Mucosa of descending colon (tissue), 3 donors: ENCODE data around the gene FGF22. TPM values are rescaled to one million over a fixed set of nuclear protein-coding genes. Genes with fewer than 3 reads are reported as not detected.
"Not testable (repeated sequence)": the region's sequence is repeated elsewhere in the genome, so short reads cannot be mapped to it uniquely, and the experiment has no call there.

Experiments
- ATAC-seq: fragments of 200-7000 bp; cut with Tn5 transposase; one replicate; pipeline ENCODE4 v1.9.1; 2020; ENCODE audit warnings: mild to moderate bottlenecking, moderate library complexity
- DNase-seq, 3 donors: peaks; one replicate each; pipeline ENCODE4 v3.0.0-alpha.2; 2020
- H3K36me3 ChIP-seq: fragments of 200-600 bp; one replicate; pipeline ENCODE4 v1.8.0; 2021; ENCODE audit warnings: low read depth, mild to moderate bottlenecking
- H3K4me1 ChIP-seq: fragments of 200-600 bp; one replicate; pipeline ENCODE4 v1.8.0; 2021; ENCODE audit warnings: low read depth, mild to moderate bottlenecking
- H3K4me3 ChIP-seq: fragments of 200-600 bp; one replicate; pipeline ENCODE4 v1.8.0; 2021; ENCODE audit warnings: mild to moderate bottlenecking
- H3K9me3 ChIP-seq: fragments of 200-600 bp; one replicate; pipeline ENCODE4 v1.8.0; 2021; ENCODE audit warnings: mild to moderate bottlenecking
- intact Hi-C, 2 donors: fragments of 100-400 bp; cut with DNase I in 1 of 2; cut with micrococcal nuclease in 1 of 2; formaldehyde crosslinking; loops; one replicate each; pipeline versions ENCODE4 v1.11.0 to v1.11.1; 2022; cut with DNase I, micrococcal nuclease
- total RNA-seq, 3 donors: library from RNA; stranded (reverse); fragmentation: NEBNext Ultra II Directional in 2 of 3; extraction: Animal tissue kit (Norgen Biotek cat#: 25700) in 2 of 3; gene quantifications; one replicate each; pipeline versions ENCODE4 v1.2.1 to v1.2.4, GENCODE V29; 2021 to 2023
- TF ChIP-seq, protein P1 (sequence below): fragments of 200-600 bp; IDR thresholded peaks from one replicate; pipeline ENCODE4 v1.8.0; 2022; ENCODE audit warnings: antibody characterized with exemption, mild to moderate bottlenecking
- donor health status: DM: no; HTN: no; CAD: no; lungs with moderate emphysema.
- donor health status: DM: no; HTN: no; CAD: no.
- donor health status: DM: no; HTN: yes; CAD: no.

The FGF22 gene
- total RNA-seq, 3 donors from 2014 or later, result 0.23 to 0.82 TPM; not detected in 1

DNA sequence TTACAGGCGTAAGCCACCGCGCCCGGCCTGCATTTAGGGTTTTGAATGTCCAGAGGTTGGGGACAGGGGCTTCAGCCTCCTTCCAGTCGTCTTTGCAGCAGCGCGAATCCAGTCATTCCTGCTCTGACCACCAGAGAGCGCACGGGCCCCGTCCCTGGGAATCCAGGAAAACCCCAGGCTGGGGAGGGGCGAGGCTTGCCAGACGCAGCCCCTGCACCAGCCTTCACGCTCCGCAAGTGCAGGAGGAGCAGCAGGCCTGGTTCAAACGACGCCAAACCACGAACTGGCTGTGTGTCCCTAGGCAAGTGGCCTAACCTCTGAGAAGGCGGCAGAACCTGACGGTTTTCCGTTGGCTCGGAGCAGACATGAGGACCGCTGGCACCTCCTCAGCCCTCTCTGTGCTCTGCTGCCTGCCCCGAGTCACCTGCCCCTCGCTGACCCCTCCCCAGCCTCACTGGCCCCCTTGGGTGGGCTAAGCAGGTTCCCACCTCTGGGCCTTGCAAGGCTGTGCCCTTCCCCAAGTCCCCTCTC, 25.3 kb downstream of the FGF22 start:
- Histone ChIP-seq H3K4me3 (no peak overlapping the region), H3K4me1 (peaks cover 22% of the 10 kb centered on the region), H3K36me3 (no peaks in the 10 kb centered on the region), H3K9me3 (no peaks in the 10 kb centered on the region)
- DNase-seq (peak; percentile 82 to 89 (median 88)), ATAC-seq (peak; percentile 19)
- intact Hi-C loops, result loop anchor here (5.0 kb wide), 1 partner anchor 67 kb away; no protein-coding TSS in a partner anchor
- TF ChIP-seq, protein P1, sequence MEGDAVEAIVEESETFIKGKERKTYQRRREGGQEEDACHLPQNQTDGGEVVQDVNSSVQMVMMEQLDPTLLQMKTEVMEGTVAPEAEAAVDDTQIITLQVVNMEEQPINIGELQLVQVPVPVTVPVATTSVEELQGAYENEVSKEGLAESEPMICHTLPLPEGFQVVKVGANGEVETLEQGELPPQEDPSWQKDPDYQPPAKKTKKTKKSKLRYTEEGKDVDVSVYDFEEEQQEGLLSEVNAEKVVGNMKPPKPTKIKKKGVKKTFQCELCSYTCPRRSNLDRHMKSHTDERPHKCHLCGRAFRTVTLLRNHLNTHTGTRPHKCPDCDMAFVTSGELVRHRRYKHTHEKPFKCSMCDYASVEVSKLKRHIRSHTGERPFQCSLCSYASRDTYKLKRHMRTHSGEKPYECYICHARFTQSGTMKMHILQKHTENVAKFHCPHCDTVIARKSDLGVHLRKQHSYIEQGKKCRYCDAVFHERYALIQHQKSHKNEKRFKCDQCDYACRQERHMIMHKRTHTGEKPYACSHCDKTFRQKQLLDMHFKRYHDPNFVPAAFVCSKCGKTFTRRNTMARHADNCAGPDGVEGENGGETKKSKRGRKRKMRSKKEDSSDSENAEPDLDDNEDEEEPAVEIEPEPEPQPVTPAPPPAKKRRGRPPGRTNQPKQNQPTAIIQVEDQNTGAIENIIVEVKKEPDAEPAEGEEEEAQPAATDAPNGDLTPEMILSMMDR, result peak; percentile 90

DNA sequence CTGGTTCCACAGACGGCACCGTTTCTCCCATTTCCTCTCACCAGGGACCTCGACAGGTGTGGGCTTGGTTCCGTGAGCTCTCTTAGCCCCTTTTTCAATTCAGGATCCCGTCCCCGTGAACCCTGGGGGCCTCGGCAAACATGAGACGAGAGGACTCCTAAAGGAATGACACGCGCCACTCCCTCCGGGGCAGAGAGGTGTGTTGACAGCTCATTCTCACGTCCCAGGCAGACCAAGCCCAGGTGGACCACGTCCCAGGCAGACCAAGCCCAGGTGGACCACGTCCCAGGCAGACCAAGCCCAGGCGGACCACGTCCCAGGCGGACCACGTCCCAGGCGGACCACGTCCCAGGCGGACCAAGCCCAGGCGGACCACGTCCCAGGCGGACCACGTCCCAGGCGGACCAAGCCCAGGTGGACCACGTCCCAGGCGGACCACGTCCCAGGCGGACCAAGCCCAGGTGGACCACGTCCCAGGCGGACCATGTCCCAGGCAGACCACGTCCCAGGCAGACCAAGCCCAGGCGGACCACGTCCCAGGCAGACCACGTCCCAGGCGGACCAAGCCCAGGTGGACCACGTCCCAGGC, 27.4 kb downstream of the FGF22 start:
- not testable (repeated sequence) for ATAC-seq, H3K36me3 ChIP-seq, H3K9me3 ChIP-seq, H3K4me3 ChIP-seq, DNase-seq
- intact Hi-C loops, result loop anchor here (5.0 kb wide), 1 partner anchor 65 kb away; no protein-coding TSS in a partner anchor
- H3K4me1 ChIP-seq, result peaks cover 12% of the 10 kb centered on the region

DNA sequence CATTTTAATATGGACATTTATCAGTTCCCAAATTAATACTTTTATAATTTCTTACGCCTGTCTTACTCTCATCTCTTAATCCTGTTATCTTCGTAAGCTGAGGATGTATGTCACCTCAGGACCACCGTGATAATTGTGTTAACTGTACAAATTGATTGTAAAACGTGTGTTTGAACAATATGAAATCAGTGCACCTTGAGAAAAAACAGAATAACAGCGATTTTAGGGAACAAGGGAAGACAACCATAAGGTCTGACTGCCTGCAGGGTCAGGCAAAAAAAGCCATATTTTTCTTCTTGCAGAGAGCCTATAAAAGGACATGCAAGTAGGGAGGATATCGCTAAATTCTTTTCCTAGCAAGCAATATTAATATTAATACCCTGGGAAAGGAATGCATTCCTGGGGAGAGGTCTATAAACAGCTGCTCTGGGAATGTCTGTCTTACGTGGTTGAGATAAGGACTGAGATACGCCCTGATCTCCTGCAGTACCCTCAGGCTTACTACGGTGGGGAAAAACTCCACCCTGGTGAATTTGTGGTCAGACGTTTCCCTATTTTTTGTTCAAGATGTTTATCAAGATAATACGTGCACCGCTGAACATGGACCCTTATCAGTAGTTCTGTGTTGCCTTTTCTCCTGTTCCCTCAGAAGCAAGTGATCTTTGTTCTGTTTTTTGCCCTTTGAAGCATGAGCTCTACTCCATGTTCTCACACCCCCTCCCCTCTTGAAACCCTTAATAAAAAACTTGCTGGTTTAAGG, 29.2 kb downstream of the FGF22 start:
- H3K4me1 ChIP-seq, H3K4me3 ChIP-seq, H3K36me3 ChIP-seq, ATAC-seq, DNase-seq, H3K9me3 ChIP-seq: not testable (repeated sequence)
- intact Hi-C loops, result loop anchor here (5.0 kb wide), 1 partner anchor 63 kb away; no protein-coding TSS in a partner anchor

DNA sequence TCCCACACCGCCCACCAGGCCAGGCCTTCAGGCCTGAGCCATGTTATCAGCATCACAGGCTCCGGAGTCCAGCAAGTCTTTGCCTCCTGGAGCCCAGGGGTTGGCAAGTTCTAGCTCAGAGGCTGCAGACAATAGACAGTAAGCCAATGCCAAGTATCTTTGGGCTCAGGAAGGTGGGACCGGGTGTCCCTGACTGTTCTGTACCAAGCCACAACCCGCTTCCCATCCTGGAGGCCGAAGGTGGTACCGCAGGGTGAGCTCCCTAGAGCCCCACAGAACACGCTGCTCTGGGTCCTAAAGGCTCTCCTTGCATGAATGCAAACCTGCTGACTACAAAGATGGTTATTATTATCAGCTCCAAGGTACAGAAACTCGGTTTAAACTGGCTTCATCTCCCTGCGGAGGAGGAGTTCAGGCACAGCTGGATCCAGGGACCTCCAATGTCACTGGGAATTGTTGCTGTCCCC, 31.0 kb downstream of the FGF22 start:
- Histone ChIP-seq H3K36me3 (no peaks in the 10 kb centered on the region), H3K4me3 (no peak overlapping the region), H3K9me3 (no peaks in the 10 kb centered on the region), H3K4me1 (peaks cover 3% of the 10 kb centered on the region)
- TF ChIP-seq, protein P1, result no peak
- intact Hi-C loops, result no loop called here
- DNase-seq (no peak), ATAC-seq (no peak)

DNA sequence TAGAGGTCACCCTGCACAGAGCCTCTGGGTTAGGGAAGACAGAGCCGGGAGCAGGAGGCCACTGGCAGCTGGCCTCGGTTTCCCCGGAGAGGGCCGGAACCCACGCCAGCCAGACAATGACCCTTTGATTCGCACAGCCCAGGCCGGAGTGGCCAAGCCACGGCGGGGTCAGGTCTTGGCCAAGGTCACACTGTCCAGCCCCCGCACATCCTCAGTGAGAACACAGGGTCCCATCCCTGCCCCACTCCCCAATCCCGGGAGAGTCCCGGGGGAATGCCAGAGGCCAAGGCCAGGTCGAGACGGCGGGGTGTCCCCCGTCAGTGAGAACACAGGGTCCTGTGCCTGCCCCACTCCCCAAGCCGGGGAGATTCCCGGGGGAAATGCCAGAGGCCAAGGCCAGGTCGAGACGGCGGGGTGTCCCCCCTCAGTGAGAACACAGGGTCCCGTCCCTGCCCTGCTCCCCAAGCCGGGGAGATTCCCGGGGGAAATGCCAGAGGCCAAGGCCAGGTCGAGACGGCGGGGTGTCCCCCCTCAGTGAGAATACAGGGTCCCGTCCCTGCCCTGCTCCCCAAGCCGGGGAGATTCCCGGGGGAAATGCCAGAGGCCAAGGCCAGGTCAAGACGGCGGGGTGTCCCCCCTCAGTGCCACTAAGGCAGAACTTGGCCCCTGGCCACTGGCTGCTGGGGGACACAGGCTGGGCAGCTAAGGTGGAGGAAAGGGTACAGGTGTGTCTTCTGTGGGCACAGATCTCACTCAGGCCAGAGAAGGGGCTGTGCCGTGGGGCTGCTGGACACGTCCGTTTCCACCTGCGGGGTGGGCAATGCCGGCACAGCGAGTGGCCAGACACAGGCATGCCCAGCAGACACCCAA, 34.8 kb downstream of the FGF22 start:
- ATAC-seq (no peak), DNase-seq (peak in 1 of 3 donors; percentile 56)
- Histone ChIP-seq H3K4me3 (no peak overlapping the region), H3K36me3 (no peaks in the 10 kb centered on the region), H3K4me1 (peaks cover 10% of the 10 kb centered on the region), H3K9me3 (no peaks in the 10 kb centered on the region)
- TF ChIP-seq, protein P1, result no peak
- intact Hi-C loops, result no loop called here

DNA sequence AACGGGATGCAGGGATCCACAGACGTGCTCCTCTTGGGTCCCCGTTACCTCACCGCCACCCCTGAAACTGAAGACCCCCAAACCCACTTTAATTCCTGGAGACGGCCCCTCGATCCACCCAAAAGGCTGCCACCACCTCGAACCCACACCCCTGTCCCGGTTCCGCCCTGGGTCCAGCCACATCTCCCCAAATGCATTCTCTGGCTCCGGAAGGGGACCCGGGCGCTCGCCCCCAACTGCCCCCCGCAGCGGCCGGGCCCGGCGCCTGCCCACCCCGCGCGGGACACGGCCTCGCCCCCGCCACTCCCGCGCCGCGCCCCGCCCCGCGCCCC, 36.3 kb downstream of the FGF22 start:
- ATAC-seq (no peak), DNase-seq (no peak)
- intact Hi-C loops, result no loop called here
- Histone ChIP-seq H3K36me3 (no peaks in the 10 kb centered on the region), H3K4me3 (no peak overlapping the region), H3K9me3 (no peaks in the 10 kb centered on the region), H3K4me1 (peaks cover 12% of the 10 kb centered on the region)
- TF ChIP-seq, protein P1, result no peak
